ENCODE data around the gene ABLIM2.
A peak's percentile ranks its signal among the peaks of the same experiment; 100 is the strongest.

Gene ABLIM2

GRCh38 chr4:8045909-8046308 is 112.7 kb downstream of the ABLIM2 start:
- no peak for DNase-seq (ENCODE audit: low read depth)

GRCh38 chr4:8044699-8045098 is 113.9 kb downstream of the ABLIM2 start:
- DNase-seq (ENCODE audit: low read depth): no peak

GRCh38 chr4:8044244-8044643 is 114.4 kb downstream of the ABLIM2 start:
- no peak for DNase-seq (ENCODE audit: low read depth)

GRCh38 chr4:8043596-8043995 is 115.0 kb downstream of the ABLIM2 start:
- DNase-seq (ENCODE audit: low read depth): no peak

GRCh38 chr4:8041868-8042267 is 116.7 kb downstream of the ABLIM2 start:
- DNase-seq (ENCODE audit: low read depth): no peak

GRCh38 chr4:8041172-8041571 is 117.4 kb downstream of the ABLIM2 start:
- DNase-seq (ENCODE audit: low read depth): no peak

GRCh38 chr4:8040607-8041006 is 118.0 kb downstream of the ABLIM2 start:
- DNase-seq (ENCODE audit: low read depth): no peak

GRCh38 chr4:8039853-8040252 is 118.8 kb downstream of the ABLIM2 start:
- DNase-seq (ENCODE audit: low read depth): no peak

- DNase-seq (ENCODE audit: low read depth): no peak
These were observed 119.3 kb downstream of the ABLIM2 start for GRCh38 chr4:8039290-8039689.

- no peak for DNase-seq (ENCODE audit: low read depth)
These were observed 119.8 kb downstream of the ABLIM2 start for GRCh38 chr4:8038719-8039251.

- no peak for DNase-seq (ENCODE audit: low read depth)
These were observed 120.5 kb downstream of the ABLIM2 start for GRCh38 chr4:8038083-8038482.

- no peak for DNase-seq (ENCODE audit: low read depth)
These were observed 121.4 kb downstream of the ABLIM2 start for GRCh38 chr4:8037150-8037769.

- DNase-seq (ENCODE audit: low read depth): peak; percentile 44
These were observed 123.2 kb downstream of the ABLIM2 start for GRCh38 chr4:8035371-8035780.

GRCh38 chr4:8033829-8034528 is 124.6 kb downstream of the ABLIM2 start:
- DNase-seq (ENCODE audit: low read depth): no peak

- DNase-seq (ENCODE audit: low read depth): no peak
These were observed 125.4 kb downstream of the ABLIM2 start for GRCh38 chr4:8033067-8033755.

GRCh38 chr4:8032381-8032780 is 126.2 kb downstream of the ABLIM2 start:
- DNase-seq (ENCODE audit: low read depth): no peak

GRCh38 chr4:8030121-8030781 is 128.4 kb downstream of the ABLIM2 start:
- no peak for DNase-seq (ENCODE audit: low read depth)

GRCh38 chr4:8029689-8030088 is 128.9 kb downstream of the ABLIM2 start:
- no peak for DNase-seq (ENCODE audit: low read depth)

- DNase-seq (ENCODE audit: low read depth): no peak
These were observed 129.6 kb downstream of the ABLIM2 start for GRCh38 chr4:8028884-8029568.

- no peak for DNase-seq (ENCODE audit: low read depth)
These were observed 130.2 kb downstream of the ABLIM2 start for GRCh38 chr4:8028368-8028767.

- DNase-seq (ENCODE audit: low read depth): no peak
These were observed 132.2 kb downstream of the ABLIM2 start for GRCh38 chr4:8026453-8026852.

GRCh38 chr4:8025668-8026067 is 132.9 kb downstream of the ABLIM2 start:
- DNase-seq (ENCODE audit: low read depth): no peak

Data from stromal cell of bone marrow (primary cell).